CD14-positive monocyte (primary cell): ENCODE results near the gene HPS5. TPM values are rescaled to one million over a fixed set of nuclear protein-coding genes. Genes with fewer than 3 reads are reported as not detected.

Source experiments
- DNase-seq, 3 donors: peaks; one replicate each; pipeline ENCODE4 v3.0.0-alpha.2; 2011 to 2022
- H2AFZ ChIP-seq: 2 replicates; pipeline ENCODE4 v1.6.0; 2012; ENCODE audit warnings: mild to moderate bottlenecking, low read depth, low read length, inconsistent platforms; ENCODE audit not compliant: insufficient read depth, poor library complexity, severe bottlenecking
- H3K27ac ChIP-seq, 2 donors: 1 replicate in 1 of 2; 2 replicates in 1 of 2; pipeline ENCODE4 v1.5.1; 2012 to 2013; ENCODE audit warnings: low read length in 2 of 2, control low read depth in 1 of 2, inconsistent platforms in 1 of 2, low read depth in 1 of 2, mild to moderate bottlenecking in 1 of 2
- H3K27me3 ChIP-seq, 2 donors: one replicate each; pipeline versions ENCODE4 v1.6.0 to v1.6.1; 2011 to 2013; ENCODE audit warnings: low read length in 2 of 2; ENCODE audit not compliant: control insufficient read depth in 2 of 2, insufficient read depth in 2 of 2
- H3K36me3 ChIP-seq, 2 donors: replicated peaks in 1 of 2; 1 replicate in 1 of 2; 2 replicates in 1 of 2; pipeline versions ENCODE4 v1.5.1 to v1.6.1; 2012 to 2013; ENCODE audit warnings: low read length in 2 of 2, control low read depth in 1 of 2, inconsistent platforms in 1 of 2, mild to moderate bottlenecking in 1 of 2; ENCODE audit not compliant: insufficient read depth in 2 of 2, control insufficient read depth in 1 of 2
- H3K4me1 ChIP-seq, 2 donors: 1 replicate in 1 of 2; 2 replicates in 1 of 2; pipeline versions ENCODE4 v1.5.1 to v1.6.1; 2012 to 2013; ENCODE audit warnings: low read length in 2 of 2, control low read depth in 1 of 2, inconsistent platforms in 1 of 2, mild to moderate bottlenecking in 1 of 2, moderate library complexity in 1 of 2; ENCODE audit not compliant: insufficient read depth in 2 of 2, control insufficient read depth in 1 of 2
- H3K4me2 ChIP-seq: replicated peaks from 2 replicates; pipeline ENCODE3; 2012; ENCODE audit warnings: low read length, moderate library complexity, mild to moderate bottlenecking; ENCODE audit not compliant: poor library complexity, severe bottlenecking; ENCODE audit errors: extremely low read depth
- H3K4me3 ChIP-seq, 3 experiments: fragments of 200-600 bp in 1 of 3; sonication (generic) in 1 of 3; replicated peaks in 1 of 3; 1 replicate in 2 of 3; 2 replicates in 1 of 3; pipeline ENCODE4 v1.5.1; 2011 to 2013; ENCODE audit warnings: low read length in 3 of 3, mild to moderate bottlenecking in 3 of 3, control low read depth in 2 of 3, low read depth in 2 of 3, inconsistent platforms in 1 of 3, moderate library complexity in 1 of 3
- H3K79me2 ChIP-seq: 2 replicates; pipeline ENCODE4 v1.6.0; 2012; ENCODE audit warnings: mild to moderate bottlenecking, control low read depth, inconsistent platforms, low read length, moderate library complexity; ENCODE audit not compliant: insufficient read depth
- H3K9ac ChIP-seq: 2 replicates; pipeline ENCODE4 v1.6.0; 2017; ENCODE audit warnings: low read length, mild to moderate bottlenecking; ENCODE audit not compliant: insufficient read depth, poor library complexity, severe bottlenecking
- H3K9me3 ChIP-seq, 2 donors: replicated peaks in 1 of 2; 1 replicate in 1 of 2; 2 replicates in 1 of 2; pipeline versions ENCODE4 v1.5.1 to v1.6.1; 2012 to 2013; ENCODE audit warnings: low read length in 2 of 2, control low read depth in 1 of 2; ENCODE audit not compliant: control insufficient read depth in 1 of 2, insufficient read depth in 1 of 2
- H4K20me1 ChIP-seq: 2 replicates; pipeline ENCODE4 v1.6.0; 2012; ENCODE audit warnings: mild to moderate bottlenecking, low read length, control low read depth, moderate library complexity; ENCODE audit not compliant: insufficient read depth
- H3K27ac Mint-ChIP-seq, 7 donors: one replicate each; pipeline ENCODE4 v1.8.0; 2020; ENCODE audit warnings: mild to moderate bottlenecking in 7 of 7, mixed read lengths in 7 of 7, moderate library complexity in 6 of 7, inconsistent platforms in 2 of 7
- H3K27me3 Mint-ChIP-seq, 3 donors: one replicate each; pipeline ENCODE4 v1.8.0; 2021 to 2022; ENCODE audit warnings: low read depth in 3 of 3, mild to moderate bottlenecking in 3 of 3, mixed read lengths in 3 of 3, moderate library complexity in 3 of 3, inconsistent platforms in 1 of 3
- H3K36me3 Mint-ChIP-seq, 2 donors: one replicate each; pipeline ENCODE4 v1.8.0; 2020; ENCODE audit warnings: mixed read lengths in 2 of 2, inconsistent platforms in 1 of 2, mild to moderate bottlenecking in 1 of 2
- H3K4me1 Mint-ChIP-seq: one replicate; pipeline ENCODE4 v1.8.0; 2020; ENCODE audit warnings: mild to moderate bottlenecking, mixed read lengths
- H3K4me3 Mint-ChIP-seq, 2 donors: one replicate each; pipeline ENCODE4 v1.8.0; 2020; ENCODE audit warnings: mild to moderate bottlenecking in 2 of 2, mixed read lengths in 2 of 2, moderate library complexity in 1 of 2
- H3K9me3 Mint-ChIP-seq, 7 donors: one replicate each; pipeline ENCODE4 v1.8.0; 2020 to 2022; ENCODE audit warnings: mixed read lengths in 7 of 7, mild to moderate bottlenecking in 6 of 7, moderate library complexity in 6 of 7, inconsistent platforms in 2 of 7
- WGBS: methylation state at CpG from one replicate; pipeline ENCODE4 v1.1.5; 2013; ENCODE audit warnings: missing lambda C conversion rate; ENCODE audit not compliant: insufficient coverage; 5-methylcytosine and 5-hydroxymethylcytosine counted together
- intact Hi-C, 2 donors: fragments of 100-400 bp; cut with micrococcal nuclease; formaldehyde crosslinking; loops; one replicate each; pipeline versions ENCODE4 v1.15.0 to v1.15.1; 2023
- polyA plus RNA-seq, 3 donors: library from polyadenylated mRNA; depleted of rRNA in 1 of 3; unstranded in 2 of 3; stranded (reverse) in 1 of 3; fragments of 300-500 nt in 2 of 3; fragments of >200 nt in 1 of 3; fragmentation: Illumina TruSeq in 2 of 3; gene quantifications; 1 replicate in 2 of 3; 2 replicates in 1 of 3; pipeline ENCODE4 v1.2.3, GENCODE V29; 2012 to 2021
- TF ChIP-seq, protein P1 (sequence below): fragments of 200-600 bp; IDR thresholded peaks from one replicate; pipeline ENCODE4 v1.8.0; 2022; ENCODE audit warnings: antibody characterized with exemption, mild to moderate bottlenecking

Gene HPS5
- polyA plus RNA-seq, 3 donors, result 11.4 to 17.7 (median 12.9) TPM

DNA sequence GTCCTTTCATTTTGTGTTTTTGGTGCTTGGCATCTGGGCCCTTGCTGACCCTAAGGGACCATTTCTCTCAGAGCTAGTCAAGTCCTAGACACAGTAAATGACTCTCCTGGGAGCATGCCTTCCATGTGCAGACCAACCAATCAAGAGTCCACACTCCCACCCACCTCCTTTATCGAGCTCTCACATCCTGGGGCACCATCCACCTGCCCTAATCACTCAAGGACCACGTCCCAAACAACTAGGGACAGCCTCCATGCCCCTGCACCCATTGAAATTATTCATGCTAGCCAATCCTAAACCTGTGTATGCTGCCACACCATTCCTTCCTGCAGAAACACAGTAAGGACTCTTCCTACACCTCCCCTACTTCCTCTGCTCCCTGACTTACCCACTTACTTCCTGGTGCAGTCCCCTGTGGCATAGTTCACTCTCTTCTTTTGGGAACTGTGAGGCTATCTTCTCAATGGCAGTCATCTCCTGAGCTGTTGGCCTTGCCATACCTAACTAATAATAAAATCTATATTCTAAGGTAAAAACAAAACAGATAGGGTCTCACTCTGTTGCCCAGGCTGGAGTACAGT lies 67.1 kb downstream of the HPS5 start:
- H3K27me3 ChIP-seq, result peaks cover 0 to 2% of the 10 kb centered on the region in 2 donors
- no peak overlapping the region for H2AFZ ChIP-seq
- no peaks in the 10 kb centered on the region for H3K36me3 ChIP-seq
- Mint-ChIP-seq H3K36me3 (no peaks in the 10 kb centered on the region), H3K27me3 (peaks cover 0 to 5% (median 4%) of the 10 kb centered on the region in 3 donors), H3K4me1 (peaks cover 9% of the 10 kb centered on the region), H3K4me3 (no peak overlapping the region), H3K9me3 (peaks cover 0 to 2% (median 0%) of the 10 kb centered on the region in 7 donors), H3K27ac (peak overlapping the region in 1 of 7 donors; percentile 41)
- H3K4me3 ChIP-seq, result no peak overlapping the region
- H3K79me2 ChIP-seq, result no peaks in the 10 kb centered on the region
- no peaks in the 10 kb centered on the region for H3K4me1 ChIP-seq
- H4K20me1 ChIP-seq, result no peaks in the 10 kb centered on the region
- WGBS, result 94% methylated on average over 2 of the region's 2 CpGs
- TF ChIP-seq, protein P1, sequence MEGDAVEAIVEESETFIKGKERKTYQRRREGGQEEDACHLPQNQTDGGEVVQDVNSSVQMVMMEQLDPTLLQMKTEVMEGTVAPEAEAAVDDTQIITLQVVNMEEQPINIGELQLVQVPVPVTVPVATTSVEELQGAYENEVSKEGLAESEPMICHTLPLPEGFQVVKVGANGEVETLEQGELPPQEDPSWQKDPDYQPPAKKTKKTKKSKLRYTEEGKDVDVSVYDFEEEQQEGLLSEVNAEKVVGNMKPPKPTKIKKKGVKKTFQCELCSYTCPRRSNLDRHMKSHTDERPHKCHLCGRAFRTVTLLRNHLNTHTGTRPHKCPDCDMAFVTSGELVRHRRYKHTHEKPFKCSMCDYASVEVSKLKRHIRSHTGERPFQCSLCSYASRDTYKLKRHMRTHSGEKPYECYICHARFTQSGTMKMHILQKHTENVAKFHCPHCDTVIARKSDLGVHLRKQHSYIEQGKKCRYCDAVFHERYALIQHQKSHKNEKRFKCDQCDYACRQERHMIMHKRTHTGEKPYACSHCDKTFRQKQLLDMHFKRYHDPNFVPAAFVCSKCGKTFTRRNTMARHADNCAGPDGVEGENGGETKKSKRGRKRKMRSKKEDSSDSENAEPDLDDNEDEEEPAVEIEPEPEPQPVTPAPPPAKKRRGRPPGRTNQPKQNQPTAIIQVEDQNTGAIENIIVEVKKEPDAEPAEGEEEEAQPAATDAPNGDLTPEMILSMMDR, result no peak
- no peak for DNase-seq
- no peak overlapping the region for H3K27ac ChIP-seq
- H3K4me2 ChIP-seq, result no peak overlapping the region
- H3K9me3 ChIP-seq, result no peaks in the 10 kb centered on the region
- no peak overlapping the region for H3K9ac ChIP-seq
- intact Hi-C loops, result no loop called here

DNA sequence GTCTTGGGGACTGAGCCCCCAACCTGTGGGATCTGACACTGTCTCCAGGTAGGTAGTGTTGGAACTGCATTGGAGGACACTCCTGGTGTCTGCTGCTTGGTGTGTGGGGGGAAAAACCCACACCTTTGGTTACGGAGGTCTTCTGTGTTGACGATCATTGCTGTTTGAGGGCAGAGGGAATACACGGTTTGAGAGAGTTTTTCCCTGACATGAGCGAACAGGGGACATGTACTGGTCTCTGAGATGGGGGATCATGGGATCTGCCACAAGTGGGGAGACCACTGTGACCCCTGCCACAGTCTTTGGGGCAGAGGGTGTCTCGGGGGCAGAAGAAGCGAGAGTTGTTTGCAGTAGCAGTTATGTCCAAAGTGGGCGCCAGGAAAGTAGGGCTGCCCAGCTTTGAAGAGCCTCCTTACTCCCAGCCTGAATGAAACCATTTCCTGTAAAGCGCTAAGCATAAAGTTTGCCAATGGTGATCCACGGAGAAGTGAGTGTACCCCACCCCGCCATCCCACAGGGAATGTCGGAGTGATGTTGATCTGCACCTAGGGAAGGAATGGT lies 68.1 kb downstream of the HPS5 start:
- H3K4me3 Mint-ChIP-seq, result no peak overlapping the region
- no peak for DNase-seq
- Histone ChIP-seq H3K4me3 (no peak overlapping the region), H3K27ac (no peak overlapping the region), H3K4me1 (no peaks in the 10 kb centered on the region), H3K9ac (no peak overlapping the region), H3K79me2 (no peaks in the 10 kb centered on the region), H3K9me3 (no peaks in the 10 kb centered on the region), H3K27me3 (no peaks in the 10 kb centered on the region), H3K4me2 (no peak overlapping the region), H2AFZ (no peak overlapping the region), H3K36me3 (no peaks in the 10 kb centered on the region), H4K20me1 (no peaks in the 10 kb centered on the region)
- H3K27ac Mint-ChIP-seq, result no peak overlapping the region
- 84% methylated on average over 9 of the region's 11 CpGs for WGBS
- peaks cover under 1 to 10% (median 5%) of the 10 kb centered on the region in 3 donors for H3K27me3 Mint-ChIP-seq
- peaks cover 0 to 2% (median 0%) of the 10 kb centered on the region in 7 donors for H3K9me3 Mint-ChIP-seq
- TF ChIP-seq, protein P1, result no peak
- H3K36me3 Mint-ChIP-seq, result no peaks in the 10 kb centered on the region
- intact Hi-C loops, result no loop called here
- H3K4me1 Mint-ChIP-seq, result peaks cover 9% of the 10 kb centered on the region
